Caco-2 (cell line): Measurements from ENCODE around the gene RARA. TPM values are rescaled to one million over a fixed set of nuclear protein-coding genes. Genes with fewer than 3 reads are reported as not detected.

Experiments used
- BruUV-seq: library from RNA; stranded (reverse); fragments of 400-500 nt; replicated peaks from 2 replicates; lab custom pipeline; 2021; lab: Mats Ljungman, UMichigan
- CTCF ChIA-PET: fragments of 300-600 bp; sonication (Branson Sonifier 250); formaldehyde crosslinking; loops from one replicate; lab custom pipeline; 2022; ENCODE audit warnings: antibody characterized with exemption; lab: Charles Lee
- POLR2A ChIA-PET: fragments of 300-600 bp; sonication (Branson Sonifier 250); formaldehyde crosslinking; loops from one replicate; lab custom pipeline; 2022; ENCODE audit warnings: antibody characterized with exemption; lab: Charles Lee
- DNase-seq, 2 experiments: peaks; one replicate each; pipeline versions ENCODE4 v3.0.0 to v3.0.0-alpha.2; 2020 to 2022
- H3K27me3 ChIP-seq: replicated peaks from 2 replicates; pipeline ENCODE4 v1.6.0; 2011; ENCODE audit warnings: low read length; ENCODE audit not compliant: control insufficient read depth, insufficient read depth
- H3K36me3 ChIP-seq: 2 replicates; pipeline ENCODE4 v1.5.1; 2011; ENCODE audit warnings: low read length; ENCODE audit not compliant: control insufficient read depth, insufficient read depth
- H3K4me1 ChIP-seq: fragments of 250-450 bp; sonication (Bioruptor Pico); 2 replicates; pipeline ENCODE4 v1.5.1; 2020; ENCODE audit warnings: mild to moderate bottlenecking
- H3K4me3 ChIP-seq: 2 replicates; pipeline ENCODE4 v1.5.1; 2011; ENCODE audit warnings: low read depth, mild to moderate bottlenecking, control low read depth, low read length
- H3K9me3 ChIP-seq: fragments of 250-450 bp; sonication (Bioruptor Pico); 2 replicates; pipeline ENCODE4 v1.5.1; 2020; ENCODE audit warnings: mild to moderate bottlenecking, moderate library complexity
- H3K27ac Mint-ChIP-seq: one replicate; pipeline ENCODE4 v1.8.0; 2022; ENCODE audit warnings: mixed read lengths; ENCODE audit not compliant: unreplicated experiment
- H3K27me3 Mint-ChIP-seq: one replicate; pipeline ENCODE4 v1.8.0; 2022; ENCODE audit warnings: mixed read lengths; ENCODE audit not compliant: insufficient read depth, unreplicated experiment
- H3K36me3 Mint-ChIP-seq: one replicate; pipeline ENCODE4 v1.8.0; 2022; ENCODE audit warnings: mild to moderate bottlenecking, mixed read lengths; ENCODE audit not compliant: insufficient read depth, unreplicated experiment
- H3K4me1 Mint-ChIP-seq: one replicate; pipeline ENCODE4 v1.8.0; 2022; ENCODE audit warnings: low read depth, mixed read lengths; ENCODE audit not compliant: unreplicated experiment
- H3K4me3 Mint-ChIP-seq: one replicate; pipeline ENCODE4 v1.8.0; 2022; ENCODE audit warnings: mild to moderate bottlenecking, moderate library complexity, mixed read lengths; ENCODE audit not compliant: unreplicated experiment
- H3K9me3 Mint-ChIP-seq: one replicate; pipeline ENCODE4 v1.8.0; 2022; ENCODE audit warnings: mixed read lengths; ENCODE audit not compliant: unreplicated experiment
- CTCF ChIP-seq, 2 experiments: fragments of 200-600 bp in 1 of 2; IDR thresholded peaks; 1 replicate in 1 of 2; 2 replicates in 1 of 2; pipeline versions ENCODE4 v1.5.1 to v1.8.0; 2011 to 2022; ENCODE audit warnings: antibody characterized with exemption in 1 of 2, control low read depth in 1 of 2, inconsistent platforms in 1 of 2, low read depth in 1 of 2, low read length in 1 of 2, mild to moderate bottlenecking in 1 of 2, moderate library complexity in 1 of 2; ENCODE audit not compliant: insufficient read depth in 1 of 2, severe bottlenecking in 1 of 2, unreplicated experiment in 1 of 2
- intact Hi-C: fragments of 100-400 bp; cut with micrococcal nuclease; formaldehyde crosslinking; loops from one replicate; pipeline ENCODE4 v1.10.0; 2022; ENCODE audit not compliant: unreplicated experiment
- total RNA-seq: library from RNA; stranded (reverse); gene quantifications from 2 replicates; pipeline ENCODE4 v1.2.3, GENCODE V29; 2022

RARA gene
- total RNA-seq, 1 experiment from 2014 or later, result 27.6 TPM

GRCh38 chr17:40286473-40286872 lies 22.5 kb upstream of the RARA start:
- intact Hi-C loops, result no loop called here
- CTCF ChIA-PET, result interaction anchor here (0.6 kb wide), 1 partner anchor 168 kb away, joined by 9 read pairs; no protein-coding TSS in a partner anchor
- DNase-seq, result no peak
- Histone ChIP-seq H3K36me3 (peaks cover 5% of the 10 kb centered on the region), H3K4me3 (no peak overlapping the region), H3K9me3 (no peaks in the 10 kb centered on the region), H3K27me3 (no peaks in the 10 kb centered on the region), H3K4me1 (peaks cover 21% of the 10 kb centered on the region)
- Mint-ChIP-seq H3K27me3 (no peaks in the 10 kb centered on the region), H3K9me3 (no peaks in the 10 kb centered on the region), H3K27ac (no peak overlapping the region), H3K36me3 (peaks cover 62% of the 10 kb centered on the region), H3K4me1 (peaks cover 15% of the 10 kb centered on the region), H3K4me3 (no peak overlapping the region)
- POLR2A ChIA-PET, result no interaction called here
- TF ChIP-seq CTCF (IDR thresholded peaks at IDR 0.05; ENCODE audit: insufficient read depth in 1 of 2, low read depth in 1 of 2, low read length in 1 of 2, severe bottlenecking in 1 of 2, unreplicated experiment in 1 of 2), result no peak
- no TSS peak for BruUV-seq

GRCh38 chr17:40287159-40287493 lies 21.9 kb upstream of the RARA start:
- H3K36me3 Mint-ChIP-seq, result peaks cover 62% of the 10 kb centered on the region
- peaks cover 11% of the 10 kb centered on the region for H3K4me1 Mint-ChIP-seq
- H3K9me3 Mint-ChIP-seq, result no peaks in the 10 kb centered on the region
- no peak overlapping the region for H3K4me3 ChIP-seq
- DNase-seq, result no peak
- ChIA-PET POLR2A (no interaction called here), CTCF (no interaction called here)
- no TSS peak for BruUV-seq
- H3K27me3 Mint-ChIP-seq, result no peaks in the 10 kb centered on the region
- H3K4me1 ChIP-seq, result peaks cover 21% of the 10 kb centered on the region
- peak overlapping the region; percentile 95 for H3K4me3 Mint-ChIP-seq
- H3K36me3 ChIP-seq, result peaks cover 3% of the 10 kb centered on the region
- H3K27me3 ChIP-seq, result no peaks in the 10 kb centered on the region
- no peaks in the 10 kb centered on the region for H3K9me3 ChIP-seq
- peak overlapping the region; percentile 96 for H3K27ac Mint-ChIP-seq
- no peak for TF ChIP-seq CTCF (IDR thresholded peaks at IDR 0.05; ENCODE audit: insufficient read depth in 1 of 2, low read depth in 1 of 2, low read length in 1 of 2, severe bottlenecking in 1 of 2, unreplicated experiment in 1 of 2)
- intact Hi-C loops, result loop anchor here (1.0 kb wide), 1 partner anchor 68 kb away; the partner anchor contains the start of gene WIPF2

- no peaks in the 10 kb centered on the region for H3K27me3 Mint-ChIP-seq
- CTCF ChIA-PET, result interaction anchor here (0.6 to 1.9 kb wide), 7 partner anchors 67 to 229 kb away, joined by 3 to 9 read pairs (median 6); partner anchors contain the start of gene WIPF2
- no peaks in the 10 kb centered on the region for H3K9me3 ChIP-seq
- H3K9me3 Mint-ChIP-seq, result no peaks in the 10 kb centered on the region
- peaks cover 63% of the 10 kb centered on the region for H3K36me3 Mint-ChIP-seq
- H3K36me3 ChIP-seq, result peaks cover 3% of the 10 kb centered on the region
- H3K4me3 ChIP-seq, result peak within 1 kb of the TSS; percentile 90
- BruUV-seq, result TSS peak; percentile 54
- peaks cover 21% of the 10 kb centered on the region for H3K4me1 ChIP-seq
- POLR2A ChIA-PET, result interaction anchor here (0.7 to 1.4 kb wide), 8 partner anchors 24 to 1678 kb away, joined by 3 to 9 read pairs (median 4); partner anchors contain the start of genes TOP2A and WIPF2
- H3K27ac Mint-ChIP-seq, result peak within 1 kb of the TSS; percentile 96
- TF ChIP-seq CTCF (IDR thresholded peaks at IDR 0.05; ENCODE audit: insufficient read depth in 1 of 2, low read depth in 1 of 2, low read length in 1 of 2, severe bottlenecking in 1 of 2, unreplicated experiment in 1 of 2), result no peak
- peak; percentile 99 to 100 for DNase-seq
- intact Hi-C loops, result loop anchor here (1.0 kb wide), 1 partner anchor 68 kb away; the partner anchor contains the start of gene WIPF2
- H3K4me1 Mint-ChIP-seq, result peaks cover 7% of the 10 kb centered on the region
- peak within 1 kb of the TSS; percentile 95 for H3K4me3 Mint-ChIP-seq
- H3K27me3 ChIP-seq, result no peaks in the 10 kb centered on the region
Measured at GRCh38 chr17:40287494-40288369, 21.2 kb upstream of the RARA start, which contains the start of gene CDC6. Gene CDC6, plus strand, starts transcription at chr17:40287879. Its CDS starts 1,542 bp downstream, at chr17:40289421.
